K562 (cell line): ENCODE measurements around the gene BZW2. TPM values are rescaled to one million over a fixed set of nuclear protein-coding genes. Genes with fewer than 3 reads are reported as not detected.

ENCODE experiments used
- ATAC-seq: fragments of 200-7000 bp; cut with Tn5 transposase; 3 replicates; pipeline ENCODE4 v1.9.1; 2020; ENCODE audit warnings: moderate library complexity
- BruUV-seq: library from RNA; stranded (reverse); fragments of 400-500 nt; replicated peaks from 2 replicates; lab custom pipeline; 2021; lab: Mats Ljungman, UMichigan
- CTCF ChIA-PET: fragments of 300-600 bp; formaldehyde crosslinking; extraction: SDS; loops from one replicate; lab custom pipeline; 2021; ENCODE audit warnings: low intra/inter-chr PET ratio; lab: Yijun Ruan, JAX
- POLR2A ChIA-PET: fragments of 300-600, 350-650 bp; sonication (Branson Sonifier 250); formaldehyde crosslinking; extraction: SDS; loops from one replicate; lab custom pipeline; 2021; ENCODE audit warnings: antibody characterized with exemption, inconsistent platforms; lab: Yijun Ruan, JAX
- DNase-seq, 4 experiments: peaks; one replicate each; pipeline versions ENCODE4 v3.0.0 to v3.0.0-alpha.2; 2011 to 2018; ENCODE audit warnings: low spot score in 3 of 4, mixed read lengths in 3 of 4; ENCODE audit errors: extremely low read depth in 1 of 4
- FAIRE-seq: peaks from 2 replicates; lab custom pipeline; 2011; peaks lifted over from hg19 to GRCh38; lab: Jason Lieb, UNC
- H2AFZ ChIP-seq: 2 replicates; pipeline ENCODE4 v1.6.0; 2011; ENCODE audit warnings: low read depth, low read length, control low read depth, inconsistent platforms
- H3K27ac ChIP-seq: fragments of 200-600 bp; 3 replicates; pipeline ENCODE4 v1.8.0; 2011; ENCODE audit warnings: low read depth, mild to moderate bottlenecking, control low read depth, inconsistent platforms, low read length, moderate library complexity, mixed read lengths; ENCODE audit errors: extremely low read depth
- H3K27me3 ChIP-seq, 2 experiments: fragments of 300-600 bp in 1 of 2; 2 replicates in 1 of 2; 3 replicates in 1 of 2; pipeline versions ENCODE4 v1.6.0 to v1.8.0; 2011; ENCODE audit warnings: inconsistent platforms in 2 of 2, low read length in 2 of 2, mild to moderate bottlenecking in 1 of 2, mixed read lengths in 1 of 2, moderate library complexity in 1 of 2; ENCODE audit not compliant: control insufficient read depth in 2 of 2, insufficient read depth in 2 of 2
- H3K36me3 ChIP-seq: fragments of 300-600 bp; 3 replicates; pipeline ENCODE4 v1.8.0; 2011; ENCODE audit warnings: mild to moderate bottlenecking, low read length, inconsistent platforms; ENCODE audit not compliant: control insufficient read depth, insufficient read depth
- H3K4me1 ChIP-seq, 2 experiments: fragments of 200-600 bp in 1 of 2; replicated peaks in 1 of 2; 2 replicates in 1 of 2; 3 replicates in 1 of 2; pipeline versions ENCODE4 v1.5.1 to v1.8.0; 2011; ENCODE audit warnings: inconsistent platforms in 2 of 2, low read length in 2 of 2, mild to moderate bottlenecking in 1 of 2, mixed read lengths in 1 of 2, moderate library complexity in 1 of 2; ENCODE audit not compliant: control insufficient read depth in 2 of 2, insufficient read depth in 2 of 2
- H3K4me2 ChIP-seq: 2 replicates; pipeline ENCODE4 v1.6.1; 2011; ENCODE audit warnings: low read length, control low read depth, inconsistent platforms, mixed read lengths; ENCODE audit not compliant: insufficient read depth
- H3K4me3 ChIP-seq: fragments of 200-600 bp; sonication (generic), shearing (Covaris generic); 2 replicates; pipeline ENCODE4 v1.5.1; 2016; ENCODE audit warnings: control low read depth, inconsistent platforms
- H3K79me2 ChIP-seq: fragments of 200-600 bp; 3 replicates; pipeline ENCODE4 v1.8.0; 2011; ENCODE audit warnings: low read length, inconsistent platforms; ENCODE audit not compliant: control insufficient read depth, insufficient read depth
- H3K9ac ChIP-seq, 2 experiments: 2 replicates each; pipeline versions ENCODE4 v1.6.0 to v1.6.1; 2011; ENCODE audit warnings: low read depth in 2 of 2, low read length in 2 of 2, control low read depth in 1 of 2, inconsistent platforms in 1 of 2, mild to moderate bottlenecking in 1 of 2, mixed read lengths in 1 of 2; ENCODE audit not compliant: insufficient read depth in 1 of 2
- H3K9me1 ChIP-seq: one replicate; pipeline ENCODE4 v1.6.0; 2011; ENCODE audit warnings: inconsistent platforms, mild to moderate bottlenecking, low read length, moderate library complexity; ENCODE audit not compliant: control insufficient read depth, insufficient read depth
- H3K9me3 ChIP-seq: replicated peaks from 2 replicates; pipeline ENCODE4 v1.5.1; 2011; ENCODE audit warnings: low read depth, low read length, inconsistent platforms; ENCODE audit not compliant: control insufficient read depth, insufficient read depth
- H4K20me1 ChIP-seq: replicated peaks from 2 replicates; pipeline ENCODE4 v1.6.1; 2011; ENCODE audit warnings: low read length, inconsistent platforms, mixed read lengths; ENCODE audit not compliant: control insufficient read depth, insufficient read depth
- ASH1L ChIP-seq: fragments of 450-650 bp; IDR thresholded peaks from 2 replicates; pipeline ENCODE4 v1.6.1; 2018; ENCODE audit warnings: borderline replicate concordance, mild to moderate bottlenecking, low read depth; ENCODE audit not compliant: partially characterized antibody
- ATF6 ChIP-seq: sonication (generic); formaldehyde crosslinking; IDR thresholded peaks from 2 replicates; pipeline ENCODE4 v1.4.0; 2020; ENCODE audit warnings: mild to moderate bottlenecking, missing genetic modification reagents
- E2F5 ChIP-seq: sonication (generic); formaldehyde crosslinking; IDR thresholded peaks from 2 replicates; pipeline ENCODE4 v1.8.0; 2022; ENCODE audit warnings: mild to moderate bottlenecking, missing genetic modification reagents
- GATA2 ChIP-seq: sonication (generic); formaldehyde crosslinking; IDR thresholded peaks from 2 replicates; pipeline ENCODE4 v1.4.0; 2020; ENCODE audit warnings: mild to moderate bottlenecking, missing genetic modification reagents
- MAFG ChIP-seq: fragments of 450-650 bp; conservative IDR thresholded peaks from 2 replicates; pipeline ENCODE4 v1.6.1; 2016; ENCODE audit warnings: missing genetic modification characterization, missing compliant biosample characterization
- NEUROD1 ChIP-seq: fragments of 150-350 bp; IDR thresholded peaks from 2 replicates; pipeline ENCODE4 v1.6.1; 2014; ENCODE audit warnings: borderline replicate concordance, low read length, low read depth; ENCODE audit not compliant: partially characterized antibody
- NFE2 ChIP-seq: IDR thresholded peaks from 2 replicates; pipeline ENCODE4 v1.6.1; 2014; ENCODE audit warnings: antibody characterized with exemption, low read depth
- PREB ChIP-seq: sonication (generic); formaldehyde crosslinking; IDR thresholded peaks from 2 replicates; pipeline ENCODE4 v1.8.1; 2023; ENCODE audit warnings: mild to moderate bottlenecking, missing genetic modification reagents
- WGBS: fragments of 100-300 bp; shearing (Covaris generic); methylation state at CpG from one replicate; pipeline ENCODE4 v1.1.6; 2016; ENCODE audit warnings: low coverage, mixed read lengths; ENCODE audit not compliant: insufficient coverage; ENCODE audit errors: missing lambda C conversion rate; 5-methylcytosine and 5-hydroxymethylcytosine counted together
- in situ Hi-C: fragments of 300-500 bp; cut with MboI; formaldehyde crosslinking; loops from 4 replicates; pipeline ENCODE4 v1.15.0; 2018; ENCODE audit warnings: inconsistent platforms, mixed read lengths
- intact Hi-C: fragments of 100-400 bp; cut with micrococcal nuclease; formaldehyde crosslinking; loops from 2 replicates; pipeline ENCODE4 v1.14.2; 2022
- polyA plus RNA-seq, 8 experiments: library from polyadenylated mRNA; depleted of rRNA in 4 of 8; stranded (reverse) in 5 of 8; unstranded in 3 of 8; fragments of >200 nt; fragmentation: Nextera tagmentation in 2 of 8; fragmentation: Illumina TruSeq in 1 of 8; extraction: Ambion mirVana in 2 of 8; extraction: Trizol in 1 of 8; gene quantifications; 2 replicates each; pipeline versions ENCODE4 v1.2.1 to v1.2.3, GENCODE V29; 2011 to 2014; ENCODE audit warnings: inconsistent platforms in 1 of 8, missing spikeins in 1 of 8
- total RNA-seq, 7 experiments: library from RNA; depleted of rRNA in 6 of 7; stranded (reverse); fragments of >200 nt in 6 of 7; fragmentation: Illumina TruSeq in 2 of 7; extraction: Trizol in 2 of 7; gene quantifications; 2 replicates each; pipeline versions ENCODE4 v1.2.1 to v1.2.3, GENCODE V29; 2011 to 2021; ENCODE audit warnings: low replicate concordance in 1 of 7

The BZW2 gene
- total and polyA plus RNA-seq, 9 of the 15 experiments (the other 6 are each of a cell fraction or from before 2014, with no cell fraction given), result 140 to 316 (median 173) TPM

GRCh38 chr7:16644157-16644556, 1.8 kb upstream of the BZW2 start:
- in situ Hi-C loops (no loop called here), intact Hi-C loops (loop anchor here (2.0 kb wide), 2 partner anchors 15 to 383 kb away; no protein-coding TSS in a partner anchor)
- 12% methylated on average over 4 of the region's 4 CpGs for WGBS
- BruUV-seq, result no TSS peak
- Histone ChIP-seq H4K20me1 (peaks cover 16% of the 10 kb centered on the region), H3K4me1 (peaks cover 8 to 28% of the 10 kb centered on the region in 2 experiments; a peak in 4 of 5 replicates), H2AFZ (peak overlapping the region; percentile 93), H3K36me3 (peaks cover 52% of the 10 kb centered on the region), H3K79me2 (peaks cover 94% of the 10 kb centered on the region), H3K9ac (peak overlapping the region; percentile 85 to 98), H3K9me3 (no peaks in the 10 kb centered on the region), H3K27me3 (no peaks in the 10 kb centered on the region), H3K4me3 (peak overlapping the region; percentile 90), H3K4me2 (peak overlapping the region; percentile 88), H3K27ac (peak overlapping the region; percentile 96), H3K9me1 (no peaks in the 10 kb centered on the region)
- peak; percentile 69 for FAIRE-seq
- ChIA-PET POLR2A (interaction anchor here (0.7 to 1.3 kb wide), 6 partner anchors 8 to 211 kb away, joined by 3 to 5 read pairs (median 3); no protein-coding TSS in a partner anchor), CTCF (no interaction called here)
- no peak for DNase-seq
- TF ChIP-seq GATA2 (no peak), E2F5 (CRISPR knock-in tag) (no peak), ASH1L (no peak), NEUROD1 (no peak), MAFG (0 out of 2 replicates have a peak, but pooled peaks have one; percentile 12), PREB (CRISPR knock-in tag) (0 out of 2 replicates have a peak, but pooled peaks have one; percentile 30), ATF6 (CRISPR knock-in tag) (0 out of 2 replicates have a peak, but pooled peaks have one; percentile 5), NFE2 (0 out of 2 replicates have a peak, but pooled peaks have one; percentile 2)
- ATAC-seq, result no peak
